Activated gamma-delta T cell treated with Interleukin-2 at 50 U/mL for 16 hours (primary cell): Measurements from ENCODE around the gene ERBB4.
"Not testable (repeated sequence)": the region's sequence is repeated elsewhere in the genome, so short reads cannot be mapped to it uniquely, and the experiment has no call there.

ENCODE experiments used
- DNase-seq: peaks from one replicate; pipeline ENCODE4 v3.0.0-alpha.2; 2020

ERBB4 gene

DNA sequence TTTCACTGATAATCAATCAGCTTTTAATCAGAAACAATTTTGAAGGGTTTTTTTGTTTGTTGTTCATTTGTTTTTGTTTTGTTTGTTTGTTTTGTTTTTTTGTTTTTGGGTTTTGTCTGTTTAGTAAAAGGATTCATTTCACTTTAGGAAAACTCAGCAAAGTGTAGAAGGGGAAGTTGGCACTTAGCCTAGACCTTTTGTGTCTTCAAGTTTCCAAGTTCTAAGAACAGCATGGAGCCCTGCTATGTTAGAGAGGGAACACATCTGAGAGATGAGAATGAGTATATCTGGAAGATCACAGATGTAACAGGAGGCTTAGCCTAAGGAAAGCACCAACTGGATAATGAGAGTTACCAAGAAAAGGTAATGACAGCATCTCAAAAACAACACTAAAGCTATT, 501.5 kb downstream of the ERBB4 start:
- no peak for DNase-seq

DNA sequence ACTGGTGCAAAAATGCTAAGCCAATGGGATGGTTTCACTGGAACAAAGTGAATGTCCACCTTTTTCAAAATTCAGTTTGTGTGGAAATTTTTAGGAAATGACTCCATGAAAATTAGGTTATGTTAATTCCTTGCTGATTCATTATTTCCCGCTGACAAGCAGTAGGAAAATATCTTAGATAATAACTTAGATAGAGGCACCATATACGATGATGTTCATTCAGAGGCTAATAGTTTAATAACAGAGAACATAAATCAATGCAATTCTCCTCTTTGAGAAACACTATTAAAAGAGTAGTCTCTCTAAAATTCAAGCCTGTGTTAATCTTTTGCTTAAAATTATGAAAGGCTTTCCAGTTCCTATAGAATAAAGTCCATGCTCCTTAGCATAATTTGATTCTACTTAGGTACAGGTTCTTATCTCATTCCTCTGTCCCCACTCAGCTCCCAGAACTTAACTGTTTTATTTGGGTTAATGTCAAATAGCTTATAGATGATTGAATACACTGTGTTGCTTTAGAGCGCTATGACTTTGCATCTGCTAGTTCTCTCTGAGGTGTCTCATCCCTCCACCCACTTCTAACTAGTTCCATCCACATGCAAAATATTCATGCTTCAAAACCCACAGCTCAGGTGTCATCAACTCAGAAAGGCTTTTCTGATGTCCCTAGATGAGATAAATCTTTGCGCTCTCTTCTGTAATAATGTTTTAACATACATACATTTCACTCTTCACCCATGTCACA, 503.6 kb downstream of the ERBB4 start:
- no peak for DNase-seq

DNA sequence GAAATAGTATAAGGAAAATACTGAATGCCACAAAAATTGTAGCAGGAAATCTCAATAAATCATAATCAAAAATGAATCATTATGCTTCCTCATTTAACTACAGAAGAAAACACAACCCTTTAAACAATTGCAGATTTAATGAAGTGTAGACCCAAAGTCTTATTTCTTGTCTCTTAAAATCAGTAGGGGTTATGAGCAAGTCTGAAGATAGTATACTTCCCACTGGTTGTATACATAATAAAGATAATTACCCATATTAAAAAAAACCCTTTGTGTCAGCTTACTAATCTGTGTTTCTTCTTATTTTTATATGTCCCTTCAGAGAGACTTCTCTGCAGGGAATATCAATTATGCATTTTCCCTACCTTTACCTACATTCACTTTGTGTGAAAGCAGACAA, 504.7 kb downstream of the ERBB4 start:
- no peak for DNase-seq

DNA sequence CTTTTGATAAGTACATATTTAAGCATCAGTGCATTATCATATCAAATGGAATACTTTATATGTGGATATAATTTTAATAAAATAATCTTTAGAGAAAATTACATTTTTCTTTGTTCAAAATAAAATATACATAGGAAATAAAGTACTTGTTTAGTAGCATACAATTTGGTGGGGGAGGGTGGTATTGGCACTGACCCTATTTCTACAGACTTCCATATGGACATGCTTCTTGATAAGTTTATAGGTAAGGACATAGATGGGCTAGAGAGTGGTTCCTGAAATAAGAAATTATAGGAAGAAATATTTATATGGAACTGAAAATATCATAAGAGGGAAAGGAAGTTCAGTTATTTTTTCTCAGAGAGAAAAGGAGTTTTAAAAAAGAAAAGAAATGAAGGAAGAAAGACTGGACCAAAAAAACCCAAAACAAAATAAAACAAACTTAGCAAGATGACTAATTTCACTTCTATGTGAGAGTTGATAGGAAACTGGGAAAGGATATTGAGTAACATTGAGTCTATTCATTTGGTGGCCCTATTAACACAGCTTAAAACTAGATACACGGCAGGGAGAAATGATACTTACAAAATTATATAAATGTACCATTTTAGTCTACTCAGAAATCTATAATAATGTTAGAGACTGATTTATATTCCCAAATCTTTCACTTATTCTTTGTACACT, 505.9 kb downstream of the ERBB4 start:
- no peak for DNase-seq

DNA sequence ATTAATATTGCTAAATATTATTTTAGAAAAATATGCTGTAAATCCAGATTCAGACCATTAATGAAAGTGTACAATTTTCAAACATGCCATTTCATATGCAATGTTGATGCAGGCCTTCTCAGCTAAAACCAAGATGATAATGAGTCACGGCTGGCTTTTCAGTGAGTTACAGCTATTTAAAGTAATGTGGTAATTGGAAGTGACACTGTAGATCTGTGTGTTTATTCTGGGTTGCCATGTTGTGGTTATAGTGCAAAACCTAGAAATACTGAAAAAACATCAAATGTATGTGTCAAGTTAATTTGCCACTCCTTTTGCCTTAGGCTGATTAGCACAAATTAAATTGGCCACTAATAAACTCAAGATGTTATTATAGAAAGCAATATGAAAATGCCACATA, 506.6 kb downstream of the ERBB4 start:
- no peak for DNase-seq

DNA sequence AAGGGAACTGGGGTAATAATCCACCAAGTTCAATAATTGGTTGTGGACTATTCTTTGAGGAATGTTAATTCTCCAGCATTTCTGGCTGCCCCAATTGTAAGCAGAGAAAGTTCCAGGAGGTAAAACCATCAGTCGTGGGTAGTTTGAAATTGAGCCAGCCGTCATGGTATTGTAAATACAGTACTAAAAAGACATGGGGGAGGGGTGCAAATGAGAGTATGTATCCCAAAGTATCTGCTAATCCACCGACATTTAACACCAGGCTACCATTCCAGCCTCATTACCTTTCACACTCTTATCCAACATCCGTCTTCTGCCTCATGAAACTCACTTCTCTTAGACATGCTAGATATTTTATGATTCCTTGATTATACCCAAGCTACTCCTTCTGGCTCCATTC, 507.9 kb downstream of the ERBB4 start:
- no peak for DNase-seq

DNA sequence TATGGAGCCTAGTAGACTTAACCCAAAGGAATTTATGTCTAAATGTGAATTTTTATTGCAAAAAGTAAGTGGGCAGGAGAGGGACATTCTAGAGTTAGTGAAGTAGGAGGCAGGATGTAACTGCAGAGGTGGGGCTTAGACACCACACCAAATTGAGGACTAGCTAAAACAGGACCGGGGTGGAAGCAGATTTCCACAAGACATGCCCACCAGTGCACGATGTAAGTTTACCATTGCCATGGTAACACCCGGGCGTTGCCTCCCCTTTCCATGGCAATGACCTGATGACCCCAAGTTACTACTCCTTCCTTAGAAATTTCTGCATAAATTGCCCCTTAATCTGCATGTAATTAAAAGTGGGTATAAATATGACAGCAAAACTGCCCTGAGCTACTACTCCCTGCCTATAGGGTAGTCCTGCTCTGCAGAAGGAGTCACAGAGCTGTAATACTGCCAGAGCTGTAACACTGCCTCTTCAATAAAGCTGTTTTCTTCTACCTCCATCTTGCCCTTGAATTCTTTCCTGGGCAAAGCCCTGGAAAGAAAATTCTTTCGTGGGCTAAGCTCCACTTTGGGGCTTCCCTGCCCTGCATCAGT, 509.7 kb downstream of the ERBB4 start:
- no peak for DNase-seq

DNA sequence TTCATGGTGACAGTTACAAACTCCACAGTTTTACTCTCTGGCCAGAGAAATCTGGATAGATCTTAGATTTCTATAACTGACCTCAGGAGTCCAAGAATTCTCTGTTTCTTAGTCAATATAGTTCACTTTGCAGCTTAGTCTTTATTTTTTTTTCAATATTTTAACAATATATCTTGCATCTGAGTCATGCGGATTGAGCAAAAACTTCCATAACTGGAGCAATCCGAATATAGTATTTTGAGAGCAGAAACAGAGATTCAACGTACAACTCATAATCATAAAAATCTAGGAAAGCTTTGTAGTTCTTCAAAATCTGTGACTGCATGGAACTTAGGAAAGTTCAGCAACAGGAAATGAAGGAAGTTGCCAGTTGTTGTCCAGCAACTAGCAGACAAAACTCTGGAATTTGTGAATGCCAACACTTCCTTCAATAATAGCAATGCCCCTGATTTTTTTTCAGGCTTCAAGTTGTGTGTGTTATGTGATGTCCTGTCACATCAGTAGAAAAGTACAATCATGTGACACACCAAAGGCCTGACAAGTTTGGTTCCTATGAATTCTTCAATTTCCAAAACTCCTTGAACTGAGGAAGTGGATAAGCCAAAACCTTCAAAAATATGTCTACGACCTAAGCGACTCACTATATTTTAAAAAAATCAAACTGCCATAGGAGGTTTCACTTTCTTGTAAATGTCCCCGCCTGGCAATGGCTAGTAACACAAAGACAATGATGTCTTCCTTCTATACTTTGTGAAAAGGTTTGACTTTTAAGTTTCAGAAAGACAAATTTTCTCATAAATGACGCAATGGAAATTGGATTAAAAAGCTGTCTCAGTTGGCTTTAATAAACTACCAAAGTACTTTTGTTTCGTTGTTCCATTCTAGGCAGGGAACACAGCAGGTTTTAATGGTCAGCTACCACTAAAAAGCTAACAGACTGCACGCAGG, 510.6 kb downstream of the ERBB4 start:
- no peak for DNase-seq

DNA sequence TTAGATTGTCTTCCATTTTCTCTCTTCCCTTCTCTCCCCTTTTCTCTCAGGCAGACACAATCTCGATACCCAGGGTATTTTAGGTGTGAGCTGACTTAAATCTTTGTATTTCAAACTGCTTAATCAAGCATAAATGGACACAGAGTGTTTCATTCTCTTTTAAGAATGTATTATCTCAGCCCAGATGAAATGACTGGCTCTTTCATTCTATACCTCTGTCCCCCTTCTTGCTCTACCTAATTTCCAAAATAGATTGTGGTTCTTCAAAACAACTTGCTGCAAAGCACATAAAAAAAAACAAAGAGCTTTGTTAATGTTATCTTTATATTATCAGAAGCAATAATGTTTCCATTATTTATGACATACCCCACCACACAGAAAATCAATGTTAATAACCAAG, 514.6 kb downstream of the ERBB4 start:
- DNase-seq = no peak

DNA sequence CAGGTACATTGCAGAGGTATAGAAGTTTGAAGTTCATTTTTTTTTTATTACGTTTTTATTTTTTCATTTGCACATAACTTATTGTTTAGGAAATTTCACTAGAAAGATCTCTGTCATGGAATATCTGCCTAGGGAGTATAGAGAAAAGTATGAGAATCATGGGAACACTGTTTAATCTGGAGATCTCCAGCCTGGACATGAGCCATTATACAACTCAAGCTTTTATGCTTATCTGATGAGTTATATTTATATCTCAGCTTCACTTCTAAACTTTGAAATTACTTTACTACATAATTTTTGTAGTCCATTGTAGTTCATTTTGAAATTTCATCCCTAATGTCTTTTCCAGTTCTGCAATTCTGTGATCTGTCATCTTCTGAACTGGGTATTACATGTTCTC, 515.6 kb downstream of the ERBB4 start:
- no peak for DNase-seq

DNA sequence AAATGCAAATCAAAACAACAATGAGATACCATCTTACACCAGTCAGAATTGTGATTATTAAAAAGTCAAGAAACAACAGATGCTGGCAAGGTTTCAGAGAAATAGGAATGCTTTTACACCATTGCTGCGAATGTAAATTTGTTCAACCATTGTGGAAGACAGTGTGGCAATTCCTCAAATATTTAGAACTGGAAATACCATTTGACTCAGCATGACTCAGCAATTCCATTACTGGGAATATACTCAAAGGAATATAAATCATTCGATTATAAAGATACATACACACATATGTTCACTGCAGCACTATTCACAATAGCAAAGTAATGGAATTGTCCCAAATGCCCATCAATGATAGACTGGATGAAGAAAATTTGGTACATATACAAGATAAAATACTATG, 516.7 kb downstream of the ERBB4 start:
- no peak for DNase-seq

DNA sequence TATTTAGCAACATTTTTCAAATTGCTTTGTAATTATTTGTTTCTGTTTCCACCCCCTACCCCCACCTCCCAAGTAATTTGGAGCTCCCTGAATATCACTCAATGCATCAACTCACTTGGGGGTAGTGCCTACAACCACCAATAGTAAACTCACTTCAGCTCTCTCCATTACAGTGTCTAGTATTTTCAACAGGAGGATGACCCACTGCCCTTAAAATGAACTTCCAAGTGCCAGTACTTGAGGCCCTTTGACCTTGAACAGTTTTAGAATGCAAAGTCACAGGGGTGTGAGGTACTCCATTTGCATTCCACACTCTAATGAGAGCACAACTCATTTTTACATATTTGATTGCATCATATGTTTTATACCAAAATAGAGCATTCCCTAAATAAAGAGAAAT, 523.0 kb downstream of the ERBB4 start:
- DNase-seq = no peak

DNA sequence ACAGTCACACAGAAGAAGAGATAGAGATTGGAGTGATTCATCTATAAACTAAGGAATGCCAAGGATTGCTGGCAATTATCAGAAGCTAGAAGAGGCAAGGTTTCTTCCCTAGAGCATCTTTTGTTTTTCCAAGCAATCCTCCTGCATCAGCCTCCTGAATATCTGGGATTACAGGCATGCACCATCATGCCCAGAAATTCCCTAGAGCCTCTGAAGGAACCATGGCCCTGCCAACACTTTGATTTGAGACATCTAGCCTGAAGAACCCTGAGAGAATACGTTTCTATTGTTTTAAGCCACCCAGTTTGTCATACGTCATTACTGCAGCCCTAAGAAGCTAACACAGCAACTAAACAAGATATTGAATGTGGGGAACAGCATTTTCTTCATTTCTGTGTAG, 525.0 kb downstream of the ERBB4 start:
- no peak for DNase-seq

DNA sequence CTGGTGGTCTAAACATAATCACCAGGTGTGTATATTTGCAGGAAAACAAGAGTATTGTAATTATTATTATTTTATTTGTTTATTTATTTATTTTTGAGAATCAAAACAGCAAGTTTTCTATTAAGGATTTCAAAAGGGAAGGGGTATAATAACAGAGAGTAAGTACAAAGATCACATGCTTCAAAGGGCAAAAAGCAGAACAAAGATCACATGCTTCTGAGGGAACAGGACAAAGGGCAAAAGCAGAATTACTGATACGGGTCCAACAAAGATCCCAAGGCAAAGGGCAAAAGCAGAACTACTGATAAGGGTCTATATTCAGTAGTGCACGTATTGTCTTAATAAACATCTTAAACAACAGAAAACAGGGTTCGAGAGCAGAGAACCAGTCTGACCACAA, 528.3 kb downstream of the ERBB4 start:
- not testable (repeated sequence) for DNase-seq

DNA sequence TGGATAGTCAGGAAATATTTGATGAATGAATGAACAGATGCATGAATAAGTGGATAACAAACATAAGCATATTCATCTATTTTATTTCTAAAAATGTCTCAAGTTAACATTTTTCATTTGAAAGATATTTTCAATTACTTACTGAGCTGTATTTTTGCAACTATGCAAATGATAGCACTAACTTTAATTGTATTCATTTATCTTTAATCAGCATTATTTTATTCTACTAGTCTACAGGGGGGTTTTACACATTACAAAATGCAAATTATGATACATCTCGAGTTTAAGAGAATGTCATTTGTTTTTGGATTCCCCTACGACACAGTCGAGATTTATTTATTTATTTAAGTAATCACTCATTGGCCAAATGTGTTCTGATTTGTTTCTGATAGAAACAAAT, 530.6 kb downstream of the ERBB4 start:
- no peak for DNase-seq

DNA sequence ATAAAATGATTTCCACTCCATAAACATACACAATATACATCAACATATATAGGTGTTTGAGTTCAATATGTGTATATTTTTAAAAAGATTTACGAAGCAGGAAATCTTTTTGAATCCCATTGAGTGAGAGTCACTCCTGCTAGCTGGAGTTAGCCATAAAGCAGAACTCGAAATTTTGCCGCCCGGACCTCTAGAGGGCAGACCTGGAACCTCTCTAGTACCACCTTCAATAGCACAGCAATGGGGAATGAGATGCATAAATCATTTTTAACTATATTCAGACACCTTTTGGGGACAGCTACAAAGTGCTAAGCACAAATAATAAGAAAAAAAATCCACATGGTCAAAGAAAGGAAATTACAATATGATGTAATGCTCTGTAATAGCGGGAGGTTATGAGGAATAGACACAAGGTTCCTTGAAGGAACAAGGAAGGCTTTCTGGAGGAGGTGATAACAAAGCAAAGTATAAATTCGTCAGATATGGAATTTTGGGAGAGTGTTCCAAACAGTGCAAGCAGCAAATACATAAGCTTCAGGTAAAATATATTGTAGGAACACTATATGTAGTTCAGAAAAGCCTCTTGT, 533.4 kb downstream of the ERBB4 start:
- DNase-seq = no peak

DNA sequence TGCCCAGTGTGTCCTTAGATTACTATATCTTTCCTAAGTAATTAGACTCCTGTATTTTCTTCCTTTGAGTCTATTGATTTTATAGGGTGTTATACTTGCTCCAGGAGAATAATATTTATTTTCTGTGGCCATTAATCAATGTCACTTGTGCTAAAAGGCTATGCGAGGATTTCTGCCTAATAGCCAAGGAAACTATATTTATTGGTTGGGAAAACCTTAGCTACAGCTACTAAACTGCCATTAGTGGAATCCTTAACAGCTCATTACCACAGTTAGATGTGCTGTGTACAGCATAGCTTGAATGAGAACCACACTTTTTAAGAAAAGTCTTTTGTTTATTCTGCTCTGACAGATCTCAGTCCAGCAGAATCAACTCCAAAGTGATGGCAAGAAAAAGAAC, 537.3 kb downstream of the ERBB4 start:
- no peak for DNase-seq

DNA sequence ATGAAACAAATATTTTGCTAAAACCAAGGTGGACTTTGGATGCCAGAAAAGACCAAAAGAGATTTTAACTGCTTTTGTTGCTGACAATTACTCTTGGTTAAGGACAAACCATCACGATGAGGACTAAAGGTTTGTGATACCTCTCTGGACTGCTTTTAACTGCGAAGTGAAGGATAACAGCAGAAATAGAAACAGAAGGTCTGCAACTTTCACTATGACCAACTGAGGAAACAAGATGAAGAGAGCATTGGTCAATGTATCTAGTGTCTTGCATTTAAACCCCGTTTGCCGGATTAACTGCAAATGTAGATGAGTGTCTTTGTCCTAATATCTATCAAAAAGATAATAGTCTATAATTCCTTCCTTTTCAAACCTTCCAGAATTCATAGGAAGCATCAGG, 541.7 kb downstream of the ERBB4 start:
- DNase-seq = no peak

DNA sequence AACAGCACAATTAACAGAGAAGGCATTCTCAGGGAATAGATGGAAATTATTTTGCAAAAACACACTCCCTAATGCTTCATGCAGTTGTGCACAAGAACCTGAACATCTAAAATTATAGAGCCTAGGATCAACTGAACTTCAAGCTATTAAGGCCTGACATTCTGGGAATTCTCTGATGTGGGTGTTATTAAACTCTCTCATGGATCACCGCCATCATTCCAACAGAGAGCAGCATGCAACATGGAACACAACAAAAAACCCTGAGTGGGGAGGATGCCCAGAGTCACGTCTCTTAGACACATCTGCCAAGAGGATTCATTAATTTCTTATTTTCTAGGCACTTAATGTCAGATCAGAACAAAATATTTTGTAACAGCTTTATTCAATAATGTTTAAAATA, 543.8 kb downstream of the ERBB4 start:
- DNase-seq = no peak

DNA sequence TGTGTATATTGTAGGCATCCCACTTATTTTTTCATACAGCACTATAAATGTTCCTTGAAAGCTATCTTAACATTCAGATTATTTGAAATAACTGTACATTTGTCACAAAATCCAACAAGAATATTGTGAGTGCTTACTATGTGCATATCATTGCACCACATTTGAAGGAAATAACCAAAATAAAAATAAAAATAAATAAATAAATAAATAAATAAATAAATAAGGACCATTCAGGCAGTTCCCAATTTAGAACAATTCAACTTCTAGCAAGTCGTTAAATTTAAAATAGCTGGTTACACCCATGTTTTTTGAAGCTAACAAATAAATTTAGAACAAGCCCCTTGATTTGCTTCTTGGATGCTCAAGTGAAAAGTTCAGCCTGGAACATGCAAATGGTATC, 548.3 kb downstream of the ERBB4 start:
- DNase-seq = no peak

DNA sequence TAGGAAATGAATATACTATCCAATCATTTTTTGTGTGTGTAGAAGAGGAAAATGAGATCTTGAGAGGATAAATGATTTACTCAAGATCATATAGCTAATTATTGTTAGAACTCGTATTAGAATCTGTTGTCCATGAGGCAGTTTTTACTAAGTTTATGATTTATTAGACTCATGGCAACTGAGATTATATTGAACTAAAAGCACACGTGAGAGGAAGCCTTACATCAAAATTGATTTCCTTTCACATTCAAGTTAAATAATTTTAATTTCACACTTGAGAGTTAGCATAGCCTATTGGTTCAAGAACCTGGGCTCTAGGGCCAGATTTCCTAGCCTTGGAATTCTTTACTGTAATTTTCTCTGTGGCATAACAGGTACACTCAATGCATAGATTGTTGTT, 552.3 kb downstream of the ERBB4 start:
- no peak for DNase-seq

DNA sequence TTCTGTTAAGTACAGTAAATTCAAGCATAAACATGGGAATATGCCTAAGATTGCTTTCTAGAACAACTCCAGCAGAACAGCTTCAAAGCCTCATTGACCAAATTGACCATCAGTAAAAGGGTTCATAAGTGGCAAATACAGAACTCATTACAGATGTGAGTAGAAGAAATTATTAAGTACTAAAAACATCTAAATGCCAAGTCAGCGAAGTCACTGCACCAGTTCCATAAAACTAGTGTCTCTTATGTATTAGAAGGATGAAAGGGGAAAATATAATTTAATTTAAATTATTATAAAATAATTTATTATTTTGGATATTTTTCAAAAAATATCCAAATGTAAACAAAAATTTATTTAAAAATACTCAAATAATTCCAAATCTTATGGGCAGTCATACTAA, 553.2 kb downstream of the ERBB4 start:
- no peak for DNase-seq

DNA sequence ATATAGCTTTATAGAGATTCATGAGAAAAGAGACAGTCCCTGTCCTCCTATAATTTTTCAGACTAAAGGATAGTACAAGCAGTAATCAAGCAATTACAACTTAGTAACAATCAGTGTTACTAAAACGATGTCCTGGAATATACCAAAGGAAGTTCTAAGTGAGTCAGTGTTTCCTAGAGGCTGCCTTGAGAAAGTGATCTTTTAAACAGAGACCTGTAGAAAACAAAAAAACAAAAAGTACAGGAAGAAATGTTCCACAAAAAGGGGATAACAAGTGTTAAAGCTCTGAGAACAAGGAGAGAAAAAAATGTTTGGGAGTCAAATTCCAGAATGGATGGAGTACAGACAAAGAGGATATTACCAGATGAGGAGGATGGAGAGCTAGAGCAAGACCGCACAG, 556.4 kb downstream of the ERBB4 start:
- DNase-seq = no peak
